PC-3 (cell line): Measurements from ENCODE around the gene DCLRE1B. TPM values are rescaled to one million over a fixed set of nuclear protein-coding genes. Genes with fewer than 3 reads are reported as not detected.

Source experiments
- ATAC-seq: fragments of 200-7000 bp; cut with Tn5 transposase; 2 replicates; pipeline ENCODE4 v1.9.1; 2020; ENCODE audit warnings: mild to moderate bottlenecking, moderate library complexity
- BruUV-seq: library from RNA; stranded (reverse); fragments of 400-500 nt; replicated peaks from 2 replicates; lab custom pipeline; 2021; lab: Mats Ljungman, UMichigan
- CTCF ChIA-PET: fragments of 300-600 bp; sonication (Branson Sonifier 250); formaldehyde crosslinking; loops from one replicate; lab custom pipeline; 2022; ENCODE audit warnings: antibody characterized with exemption; lab: Charles Lee
- POLR2A ChIA-PET: fragments of 300-600 bp; sonication (Branson Sonifier 250); formaldehyde crosslinking; loops from one replicate; lab custom pipeline; 2022; ENCODE audit warnings: antibody characterized with exemption; ENCODE audit not compliant: unreplicated experiment; lab: Charles Lee
- DNase-seq: peaks from one replicate; pipeline ENCODE4 v3.0.0-alpha.2; 2015
- H2AFZ ChIP-seq: fragments of 300-600 bp; sonication (generic); 2 replicates; pipeline ENCODE4 v1.6.0; 2016; ENCODE audit warnings: antibody characterized with exemption, low read length
- H3F3A ChIP-seq: fragments of 300-600 bp; sonication (generic); one replicate; pipeline ENCODE4 v1.6.0; 2017; ENCODE audit warnings: antibody characterized with exemption, low read length, control low read depth, mild to moderate bottlenecking; ENCODE audit not compliant: unreplicated experiment
- H3K27ac ChIP-seq: fragments of 300-600 bp; sonication (generic); 2 replicates; pipeline ENCODE4 v1.5.1; 2016; ENCODE audit warnings: mild to moderate bottlenecking, low read length
- H3K27me3 ChIP-seq: fragments of 300-600 bp; sonication (generic); 2 replicates; pipeline ENCODE4 v1.6.1; 2016; ENCODE audit warnings: low read length, mixed read lengths
- H3K36me3 ChIP-seq: fragments of 300-600 bp; sonication (generic); 2 replicates; pipeline ENCODE4 v1.6.1; 2016; ENCODE audit warnings: low read depth, mixed run types, low read length, mixed read lengths
- H3K4me1 ChIP-seq: fragments of 300-600 bp; sonication (generic); 2 replicates; pipeline ENCODE4 v1.5.1; 2016; ENCODE audit warnings: low read length; ENCODE audit not compliant: insufficient read depth
- H3K4me2 ChIP-seq: fragments of 300-600 bp; sonication (generic); 2 replicates; pipeline ENCODE4 v1.6.0; 2016; ENCODE audit warnings: low read length
- H3K4me3 ChIP-seq: fragments of 300-600 bp; sonication (generic); 2 replicates; pipeline ENCODE4 v1.5.1; 2016; ENCODE audit warnings: mild to moderate bottlenecking, low read length, mixed read lengths
- H3K79me2 ChIP-seq: fragments of 300-600 bp; sonication (generic); 2 replicates; pipeline ENCODE4 v1.6.1; 2017; ENCODE audit warnings: low read length, mixed read lengths
- H3K9ac ChIP-seq: fragments of 300-600 bp; sonication (generic); 2 replicates; pipeline ENCODE4 v1.6.0; 2016; ENCODE audit warnings: mild to moderate bottlenecking, low read length
- H3K9me2 ChIP-seq: fragments of 300-600 bp; sonication (generic); replicated peaks from 2 replicates; pipeline ENCODE4 v1.6.1; 2016; ENCODE audit warnings: mixed run types, low read length, mixed read lengths
- H3K9me3 ChIP-seq: fragments of 300-600 bp; sonication (generic); 2 replicates; pipeline ENCODE4 v1.6.1; 2016; ENCODE audit warnings: low read length, mixed read lengths
- H4K20me1 ChIP-seq: fragments of 300-600 bp; sonication (generic); 2 replicates; pipeline ENCODE4 v1.6.1; 2016; ENCODE audit warnings: low read length, mixed read lengths
- EZH2 ChIP-seq: fragments of 300-600 bp; sonication (generic); IDR thresholded peaks from one replicate; pipeline ENCODE4 v1.6.1; 2017; ENCODE audit warnings: antibody characterized with exemption, mild to moderate bottlenecking, low read length; ENCODE audit not compliant: unreplicated experiment
- EZH2phosphoT487 ChIP-seq: fragments of 300-600 bp; sonication (generic); IDR thresholded peaks from 2 replicates; pipeline ENCODE4 v1.6.1; 2018; ENCODE audit warnings: mild to moderate bottlenecking, antibody characterized with exemption, low read length, borderline replicate concordance
- intact Hi-C: fragments of 100-400 bp; cut with micrococcal nuclease; formaldehyde crosslinking; loops from 2 replicates; pipeline ENCODE4 v1.9.0; 2023
- total RNA-seq: library from RNA; depleted of rRNA; stranded (reverse); fragments of >200 nt; gene quantifications from 2 replicates; pipeline ENCODE4 v1.2.3, GENCODE V29; 2014
- TF ChIP-seq, protein P1 (sequence below): fragments of 300-600 bp; sonication (generic); conservative IDR thresholded peaks from 2 replicates; pipeline ENCODE4 v1.5.1; 2017; ENCODE audit warnings: antibody characterized with exemption, low read depth, mild to moderate bottlenecking, low read length

The DCLRE1B gene
- total RNA-seq, 1 experiment from 2014 or later: 12.6 TPM

DNA sequence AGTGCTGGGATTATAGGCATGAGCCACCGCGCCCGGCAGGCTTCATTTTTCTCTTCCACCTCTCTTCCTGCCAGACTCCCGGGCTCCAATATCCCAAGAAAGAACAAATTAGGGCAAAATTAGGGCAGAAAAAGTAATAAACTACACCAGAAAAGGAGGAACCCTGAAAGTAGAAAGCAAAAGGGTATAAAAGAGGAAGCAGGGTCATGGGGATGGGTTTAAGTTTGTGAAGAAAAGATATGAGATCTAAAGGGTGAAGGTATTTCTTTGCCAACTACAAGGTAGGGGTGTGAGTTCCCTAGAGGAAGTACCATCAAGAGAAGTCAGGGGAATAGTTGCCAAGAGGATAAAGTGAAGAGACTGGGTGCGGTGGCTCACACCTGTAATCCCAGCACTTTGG, 43.5 kb upstream of the DCLRE1B start:
- no peak overlapping the region for H3K9ac ChIP-seq
- intact Hi-C loops: no loop called here
- H3K4me1 ChIP-seq: peaks cover 13% of the 10 kb centered on the region
- DNase-seq (no peak), ATAC-seq (no peak)
- H3K9me3 ChIP-seq: no peaks in the 10 kb centered on the region
- BruUV-seq: no TSS peak
- ChIA-PET CTCF (no interaction called here), POLR2A (no interaction called here)
- no peaks in the 10 kb centered on the region for H4K20me1 ChIP-seq
- H3F3A ChIP-seq: no peaks in the 10 kb centered on the region
- H3K27ac ChIP-seq: no peak overlapping the region
- no peaks in the 10 kb centered on the region for H3K79me2 ChIP-seq
- H3K4me2 ChIP-seq: no peak overlapping the region
- no peak overlapping the region for H3K4me3 ChIP-seq
- no peaks in the 10 kb centered on the region for H3K27me3 ChIP-seq
- no peaks in the 10 kb centered on the region for H3K9me2 ChIP-seq
- TF ChIP-seq EZH2phosphoT487 (no peak), EZH2 (no peak)
- TF ChIP-seq, protein P1, sequence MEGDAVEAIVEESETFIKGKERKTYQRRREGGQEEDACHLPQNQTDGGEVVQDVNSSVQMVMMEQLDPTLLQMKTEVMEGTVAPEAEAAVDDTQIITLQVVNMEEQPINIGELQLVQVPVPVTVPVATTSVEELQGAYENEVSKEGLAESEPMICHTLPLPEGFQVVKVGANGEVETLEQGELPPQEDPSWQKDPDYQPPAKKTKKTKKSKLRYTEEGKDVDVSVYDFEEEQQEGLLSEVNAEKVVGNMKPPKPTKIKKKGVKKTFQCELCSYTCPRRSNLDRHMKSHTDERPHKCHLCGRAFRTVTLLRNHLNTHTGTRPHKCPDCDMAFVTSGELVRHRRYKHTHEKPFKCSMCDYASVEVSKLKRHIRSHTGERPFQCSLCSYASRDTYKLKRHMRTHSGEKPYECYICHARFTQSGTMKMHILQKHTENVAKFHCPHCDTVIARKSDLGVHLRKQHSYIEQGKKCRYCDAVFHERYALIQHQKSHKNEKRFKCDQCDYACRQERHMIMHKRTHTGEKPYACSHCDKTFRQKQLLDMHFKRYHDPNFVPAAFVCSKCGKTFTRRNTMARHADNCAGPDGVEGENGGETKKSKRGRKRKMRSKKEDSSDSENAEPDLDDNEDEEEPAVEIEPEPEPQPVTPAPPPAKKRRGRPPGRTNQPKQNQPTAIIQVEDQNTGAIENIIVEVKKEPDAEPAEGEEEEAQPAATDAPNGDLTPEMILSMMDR: no peak
- H2AFZ ChIP-seq: no peak overlapping the region
- no peaks in the 10 kb centered on the region for H3K36me3 ChIP-seq

DNA sequence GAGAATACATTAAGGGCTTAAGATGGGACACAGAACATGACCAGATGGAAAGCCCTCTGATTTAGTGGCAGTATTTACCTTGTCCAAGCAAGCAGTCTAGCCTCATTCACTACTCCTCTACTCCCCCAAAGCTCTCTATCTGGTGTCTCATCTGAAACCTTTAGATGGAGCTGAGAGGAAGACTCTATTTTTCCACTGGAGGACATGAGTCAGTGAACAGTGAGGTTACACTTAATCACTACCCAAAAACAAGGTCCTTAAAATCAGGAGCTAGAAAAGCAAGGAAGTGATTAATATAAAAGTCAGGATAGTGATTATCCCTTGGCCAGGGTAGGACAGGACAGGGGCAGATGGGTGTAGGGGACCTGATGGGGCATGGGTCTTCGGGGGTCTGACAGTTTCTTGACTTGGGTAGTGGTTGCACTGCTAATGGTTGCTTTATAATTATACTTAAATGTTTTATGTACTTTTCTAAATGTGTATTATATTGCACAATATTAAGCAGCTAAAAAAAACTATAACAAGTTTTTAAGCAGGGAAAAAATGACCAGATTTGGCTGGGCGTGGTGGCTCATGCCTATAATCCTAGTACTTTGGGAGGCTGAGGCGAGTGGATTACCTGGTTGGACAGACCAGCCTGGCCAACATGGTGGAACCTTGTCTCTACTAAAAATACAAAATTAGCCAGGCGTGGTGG, 36.6 kb upstream of the DCLRE1B start:
- Histone ChIP-seq H3K9me2 (no peaks in the 10 kb centered on the region), H4K20me1 (no peaks in the 10 kb centered on the region), H2AFZ (no peak overlapping the region), H3K79me2 (no peaks in the 10 kb centered on the region), H3K27ac (peak overlapping the region; percentile 18), H3K27me3 (no peaks in the 10 kb centered on the region), H3K9ac (no peak overlapping the region), H3K36me3 (no peaks in the 10 kb centered on the region), H3F3A (no peaks in the 10 kb centered on the region), H3K4me3 (no peak overlapping the region), H3K9me3 (no peaks in the 10 kb centered on the region), H3K4me1 (peaks cover 20% of the 10 kb centered on the region), H3K4me2 (peak overlapping the region; percentile 0; the same call in 1 of the 2 replicates)
- ChIA-PET POLR2A (interaction anchor here (0.5 kb wide), 1 partner anchor 23 kb away, joined by 3 read pairs; no protein-coding TSS in a partner anchor), CTCF (no interaction called here)
- peak; percentile 77 for ATAC-seq
- no TSS peak for BruUV-seq
- TF ChIP-seq, protein P1: no peak
- TF ChIP-seq EZH2 (no peak), EZH2phosphoT487 (no peak)
- intact Hi-C loops: no loop called here
- DNase-seq: peak; percentile 68

DNA sequence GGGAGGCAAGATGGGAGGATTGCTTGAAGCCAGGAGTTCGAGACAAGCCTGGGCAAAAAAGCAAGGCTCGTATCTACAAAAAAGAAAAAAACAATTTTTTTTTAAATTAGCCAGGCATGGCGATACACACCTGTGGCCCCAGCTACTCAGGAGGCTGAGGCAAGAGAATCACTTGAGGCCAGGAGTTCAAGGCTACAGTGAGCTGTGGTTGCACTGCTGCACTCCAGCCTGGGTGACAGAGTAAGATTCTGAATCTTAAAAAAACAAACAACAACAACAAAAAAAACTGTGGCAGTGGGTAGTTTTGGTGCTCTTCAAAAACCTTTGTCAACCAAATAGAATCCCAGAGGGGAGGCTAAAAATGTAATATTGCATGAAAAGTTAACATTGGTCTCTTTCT, 34.3 kb upstream of the DCLRE1B start:
- no peak overlapping the region for H3K9ac ChIP-seq
- ATAC-seq: no peak
- no peaks in the 10 kb centered on the region for H4K20me1 ChIP-seq
- intact Hi-C loops: no loop called here
- BruUV-seq: no TSS peak
- no peak overlapping the region for H2AFZ ChIP-seq
- no peak overlapping the region for H3K27ac ChIP-seq
- H3K79me2 ChIP-seq: no peaks in the 10 kb centered on the region
- no peaks in the 10 kb centered on the region for H3F3A ChIP-seq
- ChIA-PET CTCF (no interaction called here), POLR2A (no interaction called here)
- TF ChIP-seq EZH2 (no peak), EZH2phosphoT487 (no peak)
- TF ChIP-seq, protein P1: no peak
- DNase-seq: no peak
- H3K27me3 ChIP-seq: no peaks in the 10 kb centered on the region
- no peaks in the 10 kb centered on the region for H3K9me3 ChIP-seq
- H3K4me3 ChIP-seq: no peak overlapping the region
- H3K4me2 ChIP-seq: no peak overlapping the region
- peaks cover 33% of the 10 kb centered on the region for H3K4me1 ChIP-seq
- H3K9me2 ChIP-seq: no peaks in the 10 kb centered on the region
- H3K36me3 ChIP-seq: no peaks in the 10 kb centered on the region
